M059J (cell line): ENCODE measurements around the gene IMPA2. TPM values are rescaled to one million over a fixed set of nuclear protein-coding genes. Genes with fewer than 3 reads are reported as not detected.
A peak's percentile ranks its signal among the peaks of the same experiment; 100 is the strongest.

ENCODE experiments used
- DNase-seq: peaks from one replicate; pipeline ENCODE4 v3.0.0-alpha.2; 2012; ENCODE audit warnings: low read depth
- total RNA-seq: library from RNA; depleted of rRNA; stranded (reverse); fragments of >200 nt; shearing (Covaris generic); gene quantifications from 2 replicates; pipeline ENCODE4 v1.2.3, GENCODE V29; 2014

Gene IMPA2
- total RNA-seq, 1 experiment from 2014 or later: 10.4 TPM

DNA sequence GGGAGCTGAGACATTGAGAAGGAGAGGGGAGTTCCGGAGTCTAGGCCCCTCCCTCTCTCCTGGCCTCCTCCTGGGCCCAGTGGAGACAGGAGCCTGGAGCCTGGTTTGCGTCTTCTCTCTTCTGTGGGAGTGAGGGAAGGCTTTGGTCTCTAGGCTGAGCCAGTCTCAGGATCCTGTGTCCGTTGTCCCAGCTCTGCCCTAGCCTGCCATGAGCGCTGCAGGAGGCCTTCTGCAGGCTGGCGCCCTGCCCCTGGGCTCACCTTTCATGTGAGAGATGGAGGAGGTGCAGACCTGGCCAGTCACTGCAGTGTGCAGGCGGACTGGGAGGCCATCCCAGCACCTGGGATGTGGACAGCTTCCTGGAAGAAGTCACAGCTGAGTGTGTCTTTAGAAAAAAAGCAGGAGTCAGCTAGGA, 8.7 kb downstream of the IMPA2 start:
- peak; percentile 10 for DNase-seq

DNA sequence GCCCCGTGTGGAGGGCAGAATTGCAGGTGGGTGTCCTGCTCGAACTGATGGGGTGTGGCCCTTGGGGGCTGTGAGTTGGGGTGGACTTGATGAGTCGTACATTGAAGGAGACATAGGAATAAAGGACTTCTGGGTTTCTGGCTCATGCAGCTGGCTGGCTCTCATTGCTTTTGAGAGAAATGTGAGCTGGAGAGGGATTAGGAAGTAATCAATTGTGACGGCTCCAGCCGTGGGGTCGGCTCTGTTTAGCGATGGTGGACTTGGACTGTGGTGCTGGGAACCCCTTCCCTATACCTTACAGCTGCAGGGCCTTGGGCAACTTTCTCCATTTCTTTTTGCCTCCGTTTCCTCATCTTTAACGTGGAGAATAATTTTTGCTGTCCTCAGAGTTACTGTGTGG, 9.2 kb downstream of the IMPA2 start:
- DNase-seq: no peak

DNA sequence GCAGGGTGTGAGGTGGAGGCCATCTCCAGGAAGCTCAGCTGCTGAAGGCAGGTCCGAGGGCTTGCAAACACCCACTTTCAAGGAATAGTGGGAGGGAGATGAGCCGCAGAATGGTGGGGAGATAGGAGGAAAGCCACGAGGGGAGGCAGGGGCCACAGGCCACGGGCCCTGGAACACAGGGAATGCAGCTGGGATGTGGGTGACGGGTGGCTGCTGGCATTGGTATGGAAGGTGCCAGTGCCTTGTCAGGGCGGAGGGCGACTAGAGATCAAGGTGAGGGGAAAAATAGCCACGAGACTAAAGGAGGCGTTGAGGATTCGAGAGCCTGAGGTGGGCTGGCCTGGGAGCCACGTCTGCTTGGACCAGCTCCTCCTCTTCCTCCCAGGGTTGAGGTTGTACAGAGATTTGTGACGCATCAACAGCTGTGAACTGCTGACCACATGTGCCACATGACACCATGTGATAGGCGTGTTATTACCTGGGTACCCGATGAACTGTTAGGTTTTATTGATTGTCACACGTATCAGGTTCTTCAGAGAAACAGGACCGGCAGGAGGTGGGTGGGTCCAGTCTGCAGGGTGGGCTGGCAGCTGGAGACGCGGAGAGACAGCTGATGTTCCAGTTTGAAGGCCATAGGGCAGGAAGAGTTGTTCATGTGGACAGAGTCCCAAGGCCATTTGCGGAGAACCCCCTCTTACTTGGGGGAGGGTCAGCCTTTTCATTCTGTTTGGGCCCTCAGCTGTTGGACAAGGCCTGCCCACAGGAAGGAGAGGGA, 9.9 kb downstream of the IMPA2 start:
- DNase-seq: no peak

DNA sequence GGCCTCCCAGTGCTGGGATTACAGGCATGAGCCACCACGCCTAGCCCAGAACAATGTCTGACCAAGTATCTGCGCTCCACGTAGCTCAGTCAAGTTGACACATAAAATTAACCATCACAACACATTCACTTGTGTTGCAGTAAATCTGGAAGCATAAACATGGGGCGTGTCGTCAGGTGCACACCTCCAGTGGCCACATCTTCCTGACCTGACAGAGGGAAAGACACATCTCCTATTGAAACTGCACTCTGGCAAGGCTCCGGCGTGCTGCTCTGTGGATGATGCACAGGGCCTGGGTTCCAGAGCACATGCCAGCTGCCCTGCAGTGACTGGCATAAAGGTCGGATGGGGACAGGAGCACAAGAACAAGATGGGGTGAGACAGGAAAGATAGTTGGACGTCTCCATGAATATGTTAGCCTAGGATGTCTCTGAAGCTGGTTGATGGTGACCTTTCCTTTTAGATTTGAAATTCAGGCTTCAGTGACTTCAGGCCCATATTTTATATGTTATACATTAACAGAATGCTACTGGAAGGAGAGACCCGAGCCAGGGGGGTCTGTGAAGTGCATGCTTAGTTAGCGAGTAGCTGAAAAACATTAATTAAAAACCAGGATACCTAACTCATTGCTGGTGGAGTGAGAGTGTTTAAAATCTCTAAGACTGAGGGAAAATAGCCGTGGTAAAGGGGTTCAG, 10.9 kb downstream of the IMPA2 start:
- DNase-seq: no peak

- no peak for DNase-seq
These were observed 12.1 kb downstream of the IMPA2 start for GRCh38 chr18:11993264-11993916.

- peak; percentile 22 for DNase-seq
These were observed 13.0 kb downstream of the IMPA2 start for GRCh38 chr18:11994336-11994702.

DNA sequence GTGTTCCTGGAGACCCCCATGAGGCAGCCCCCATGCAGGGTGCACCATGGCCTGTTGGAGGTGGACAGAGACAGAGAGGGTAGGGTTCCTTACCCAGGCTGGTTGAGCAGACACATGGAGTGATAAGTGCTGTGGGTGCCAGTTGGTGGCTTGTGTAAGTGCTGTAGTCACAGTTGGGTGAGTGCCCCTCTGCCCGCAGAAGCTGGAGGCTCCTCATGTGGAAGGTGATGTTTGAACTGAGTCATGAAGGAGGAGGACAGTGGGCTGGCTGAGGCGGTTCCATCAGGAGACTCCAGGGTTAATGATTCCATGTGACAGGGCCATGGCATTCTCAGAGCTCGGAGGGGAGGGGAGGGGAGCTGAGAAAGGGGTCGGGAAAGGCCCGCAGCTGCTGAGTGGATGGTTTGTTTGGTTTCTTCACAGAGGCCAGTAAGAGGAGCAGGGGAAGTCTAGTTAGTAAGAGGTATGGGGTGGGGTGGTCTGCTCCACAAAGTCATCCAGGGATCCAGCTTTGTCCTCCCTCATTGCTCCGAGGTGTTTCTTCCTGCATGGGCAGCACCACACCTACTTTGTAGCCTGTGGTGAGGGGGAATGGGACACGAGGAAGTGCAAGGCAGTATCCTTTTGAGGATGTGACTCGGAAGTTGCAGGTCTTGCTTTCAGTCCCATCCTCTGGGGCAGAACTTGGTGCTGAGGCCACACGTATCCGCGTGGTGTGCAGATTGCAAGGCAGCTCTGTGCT, 13.6 kb downstream of the IMPA2 start:
- peak; percentile 43 for DNase-seq

DNA sequence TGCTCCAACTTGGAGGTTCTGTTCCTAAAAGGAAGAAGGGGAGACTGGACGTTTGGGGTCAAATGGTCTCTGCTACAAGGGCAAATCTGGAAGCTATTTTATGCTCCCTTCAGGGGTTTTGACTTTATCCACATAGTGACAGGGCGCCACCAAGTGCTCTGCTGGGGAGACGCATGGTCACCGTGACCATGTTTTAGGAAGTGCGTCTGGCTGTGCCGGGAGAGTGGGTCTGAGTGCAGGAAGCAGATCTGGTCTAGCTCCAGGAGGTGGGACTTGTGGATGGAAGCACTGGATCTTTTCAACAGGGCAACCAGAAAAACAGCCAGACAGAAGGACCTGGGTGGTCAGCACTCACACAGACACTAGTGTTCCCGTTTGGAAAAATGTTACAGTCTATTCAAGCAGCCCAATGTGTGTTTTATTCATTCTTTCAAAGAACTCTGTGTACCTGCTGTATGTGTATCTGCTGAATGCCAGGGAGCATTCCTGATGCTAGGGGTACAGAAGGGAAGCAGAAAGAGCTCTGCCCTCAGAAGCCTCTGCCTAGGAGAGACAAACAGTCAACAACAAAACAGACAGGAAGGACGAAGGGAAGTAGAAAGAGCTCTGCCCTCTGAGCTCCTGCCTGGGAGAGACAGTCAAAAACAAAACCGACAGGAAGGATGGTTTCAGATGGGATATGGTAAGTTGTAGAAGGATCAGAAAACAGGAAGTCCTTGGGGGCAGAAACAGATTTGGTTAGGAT, 14.3 kb downstream of the IMPA2 start:
- peak; percentile 49 for DNase-seq

DNA sequence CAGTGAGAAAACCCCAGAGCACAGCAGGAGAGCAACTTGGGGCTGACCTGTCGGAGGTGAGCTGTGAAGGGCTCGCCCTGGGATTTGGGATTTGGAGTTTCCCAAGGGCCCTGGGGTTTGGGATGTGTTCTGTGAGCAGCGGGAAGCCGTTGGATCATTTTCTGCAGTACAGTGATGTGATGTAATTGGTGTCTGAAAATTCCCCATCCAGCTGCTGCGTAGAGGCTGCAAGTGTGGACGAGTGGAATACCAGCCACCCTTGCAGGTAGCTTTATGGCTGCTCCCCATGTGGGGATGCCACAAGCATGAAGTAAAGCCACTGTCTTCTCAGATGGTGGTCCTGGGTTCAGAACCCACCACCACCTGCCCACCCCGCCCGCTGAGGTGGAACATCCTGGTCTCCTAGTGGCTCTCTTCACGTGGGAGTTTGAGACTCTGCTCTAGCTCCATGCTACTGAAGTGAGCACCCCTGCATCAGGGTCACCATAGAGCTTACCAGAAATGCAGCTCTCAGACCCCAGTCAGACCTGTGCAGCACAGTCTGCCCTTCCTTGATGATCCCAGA, 15.0 kb downstream of the IMPA2 start:
- no peak for DNase-seq

- no peak for DNase-seq
These were observed 15.6 kb downstream of the IMPA2 start for GRCh38 chr18:11996907-11997306.

GRCh38 chr18:11997466-11997865, 16.2 kb downstream of the IMPA2 start:
- DNase-seq: no peak

DNA sequence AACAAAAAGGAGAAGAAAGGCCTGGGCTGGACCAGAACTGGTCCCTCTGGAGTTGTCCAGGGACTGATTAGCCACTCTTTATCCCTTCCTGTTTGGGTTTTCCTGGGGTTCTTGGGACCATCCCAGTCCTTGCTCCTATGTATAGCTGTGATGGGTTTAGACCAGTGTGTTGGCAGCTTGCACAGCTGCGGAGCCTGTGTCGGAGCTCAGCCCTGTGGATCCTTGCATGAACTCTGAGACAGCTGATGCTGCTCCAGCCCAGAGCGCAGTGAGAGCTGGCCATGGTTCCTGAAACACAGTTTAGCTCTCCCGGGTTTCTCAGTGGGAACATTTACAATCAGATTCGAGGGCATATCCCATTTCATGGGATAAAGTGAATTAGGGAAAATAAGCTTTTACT, 16.9 kb downstream of the IMPA2 start:
- no peak for DNase-seq

- no peak for DNase-seq
These were observed 18.1 kb downstream of the IMPA2 start for GRCh38 chr18:11999429-11999828.

DNA sequence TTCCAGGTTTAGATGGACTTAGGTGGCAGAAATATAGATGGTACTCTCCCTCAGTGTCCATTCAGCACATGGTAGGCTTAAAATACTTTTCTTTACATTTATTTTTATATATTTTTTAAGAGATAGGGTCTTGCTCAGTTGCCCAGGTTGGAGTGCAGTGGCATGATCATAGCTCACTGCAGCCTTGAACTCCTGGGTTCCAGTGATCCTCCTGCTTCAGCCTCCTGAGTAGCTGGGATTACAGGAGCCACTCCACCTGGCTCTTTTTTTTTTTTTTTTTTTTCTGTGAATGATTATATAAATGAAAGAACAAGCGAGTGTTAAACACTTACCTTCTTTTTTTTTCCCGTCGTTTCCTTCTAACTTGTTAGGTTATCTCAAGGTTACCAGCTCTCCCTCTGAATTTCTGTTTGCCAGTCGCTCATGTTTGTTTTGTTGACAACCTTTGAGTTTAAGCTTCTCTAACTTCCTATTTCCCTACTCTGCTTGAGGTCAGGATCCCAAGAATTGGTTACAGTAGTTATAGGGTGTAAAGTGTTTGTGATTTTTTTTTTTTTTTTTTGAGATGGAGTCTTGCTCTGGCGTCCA, 18.9 kb downstream of the IMPA2 start:
- DNase-seq: no peak

DNA sequence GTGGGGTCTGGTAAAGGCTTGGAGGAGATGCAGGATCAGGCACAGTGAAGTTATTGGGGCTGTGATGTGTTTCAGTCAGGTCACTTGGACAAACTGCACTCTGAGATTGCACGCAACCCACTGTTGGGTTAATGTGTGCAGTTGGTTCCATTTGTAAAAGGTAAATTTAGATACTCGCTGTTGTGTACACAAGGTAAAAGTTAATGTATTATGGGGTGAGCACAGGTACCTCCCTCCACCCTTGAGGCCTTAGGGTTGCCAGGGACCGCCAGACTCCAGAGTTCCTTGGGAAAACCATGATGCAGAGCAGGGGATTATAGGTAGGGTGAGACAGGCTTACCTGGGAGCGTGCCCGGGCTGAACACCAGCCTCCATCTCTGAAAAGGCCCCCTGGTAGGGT, 20.1 kb downstream of the IMPA2 start:
- no peak for DNase-seq

GRCh38 chr18:12003894-12004293, 22.6 kb downstream of the IMPA2 start:
- DNase-seq: no peak

- DNase-seq: peak; percentile 32
These were observed 24.5 kb downstream of the IMPA2 start for GRCh38 chr18:12005538-12006487.

DNA sequence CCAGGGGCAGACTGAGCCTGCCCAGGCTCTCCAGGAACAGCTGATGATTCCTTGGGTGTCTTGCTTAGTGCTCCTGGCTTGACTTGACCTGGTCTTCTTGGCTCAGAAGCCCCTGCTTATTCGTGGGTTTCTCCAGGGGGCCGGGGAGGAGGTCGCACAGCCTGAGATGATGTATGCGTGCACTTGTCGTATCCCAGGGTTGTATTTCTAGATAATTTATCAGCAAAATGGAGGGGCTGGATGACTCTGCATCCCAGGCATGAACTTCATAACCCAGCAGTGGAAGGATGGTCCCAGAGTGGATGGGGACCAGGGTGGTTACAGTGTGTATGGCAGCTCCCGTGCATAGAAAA, 25.2 kb downstream of the IMPA2 start:
- DNase-seq: no peak

- DNase-seq: no peak
These were observed 25.8 kb downstream of the IMPA2 start for GRCh38 chr18:12007063-12007462.
